GM12801 (cell line): ENCODE data around the gene LRMDA.

Experiments used
- CTCF ChIP-seq: IDR thresholded peaks from one replicate; pipeline ENCODE4 v1.5.1; 2011; ENCODE audit warnings: control low read depth; ENCODE audit not compliant: insufficient read length; ENCODE audit errors: extremely low read depth

LRMDA gene

DNA sequence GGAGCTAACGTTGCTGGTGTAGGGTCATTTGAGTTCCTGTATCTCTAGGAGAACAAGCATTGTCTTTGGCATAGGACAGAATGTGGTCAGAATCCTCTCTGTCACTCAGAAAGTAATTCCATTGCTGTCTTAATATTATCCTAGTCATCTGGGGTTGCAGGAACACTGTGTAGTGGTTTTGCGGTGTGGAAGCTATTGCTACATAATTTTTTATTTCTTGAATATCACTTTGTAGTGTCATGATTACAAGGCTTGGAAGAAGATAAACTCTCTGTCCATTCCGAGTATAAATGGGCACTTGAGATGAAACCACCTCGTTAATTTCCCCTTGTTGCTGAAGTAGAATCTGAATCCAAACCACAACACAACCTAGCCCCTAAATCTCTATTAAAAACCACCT lies 919.2 kb downstream of the LRMDA start:
- TF ChIP-seq CTCF, result no peak

GRCh38 chr10:76352300-76352699 lies 920.9 kb downstream of the LRMDA start:
- TF ChIP-seq CTCF, result no peak

DNA sequence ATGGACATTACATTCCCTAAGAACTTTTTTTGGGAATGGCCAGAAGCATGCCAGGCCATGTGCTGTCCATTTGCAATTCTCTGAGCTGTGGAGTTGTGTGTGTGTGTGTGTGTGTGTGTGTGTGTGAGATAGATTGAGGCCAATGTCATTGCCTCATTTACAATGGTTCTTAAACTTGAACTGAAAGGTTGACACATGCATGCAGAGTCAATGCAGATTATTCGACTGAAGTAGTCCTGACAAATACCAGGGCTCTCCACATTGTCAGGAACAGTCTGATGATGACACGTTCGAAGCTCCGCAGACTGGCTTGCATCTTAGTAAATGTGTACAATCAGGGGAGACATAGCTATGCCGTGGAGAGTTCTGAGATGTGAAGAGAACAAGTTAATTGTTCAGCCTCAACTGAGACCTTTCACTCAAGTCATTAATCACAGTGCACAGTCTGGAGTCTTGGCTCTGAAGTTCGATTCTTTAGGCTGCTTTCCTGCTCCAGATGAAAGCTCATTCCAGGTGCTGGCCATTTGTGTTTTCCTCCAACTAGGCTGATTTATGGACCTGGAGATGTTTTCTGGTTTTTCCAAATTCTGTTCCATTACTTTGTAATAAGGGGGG lies 921.9 kb downstream of the LRMDA start:
- no peak for TF ChIP-seq CTCF

- TF ChIP-seq CTCF, result no peak
Measured at GRCh38 chr10:76354212-76354738, 922.9 kb downstream of the LRMDA start.

DNA sequence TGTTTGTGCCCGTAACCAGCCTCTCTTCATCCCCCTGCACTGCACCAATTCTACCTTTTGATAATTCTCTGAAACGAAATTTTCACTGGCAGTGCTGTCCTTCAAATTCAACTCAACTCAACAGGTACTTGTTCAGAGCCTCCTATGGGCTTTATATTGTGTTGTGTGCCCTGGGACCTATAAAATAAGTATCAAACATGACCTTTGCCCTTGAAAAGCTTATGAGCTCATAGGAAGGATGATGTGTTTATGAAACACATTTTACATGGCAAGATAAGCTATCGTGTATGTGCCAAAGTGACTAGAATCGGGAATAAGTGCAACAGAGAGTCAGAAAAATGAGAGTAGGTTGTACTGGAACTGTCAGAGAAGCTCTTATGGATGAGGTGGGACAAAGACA lies 923.5 kb downstream of the LRMDA start:
- no peak for TF ChIP-seq CTCF

- TF ChIP-seq CTCF, result no peak
Measured at GRCh38 chr10:76356557-76356956, 925.1 kb downstream of the LRMDA start.

GRCh38 chr10:76357726-76358415 lies 926.4 kb downstream of the LRMDA start:
- no peak for TF ChIP-seq CTCF
